DMS53 (cell line): ENCODE results near the gene KRTAP9-7.

Source experiments
- DNase-seq: peaks from one replicate; lab custom pipeline; 2025; lab: John Stamatoyannopoulos, UW

KRTAP9-7 gene

DNA sequence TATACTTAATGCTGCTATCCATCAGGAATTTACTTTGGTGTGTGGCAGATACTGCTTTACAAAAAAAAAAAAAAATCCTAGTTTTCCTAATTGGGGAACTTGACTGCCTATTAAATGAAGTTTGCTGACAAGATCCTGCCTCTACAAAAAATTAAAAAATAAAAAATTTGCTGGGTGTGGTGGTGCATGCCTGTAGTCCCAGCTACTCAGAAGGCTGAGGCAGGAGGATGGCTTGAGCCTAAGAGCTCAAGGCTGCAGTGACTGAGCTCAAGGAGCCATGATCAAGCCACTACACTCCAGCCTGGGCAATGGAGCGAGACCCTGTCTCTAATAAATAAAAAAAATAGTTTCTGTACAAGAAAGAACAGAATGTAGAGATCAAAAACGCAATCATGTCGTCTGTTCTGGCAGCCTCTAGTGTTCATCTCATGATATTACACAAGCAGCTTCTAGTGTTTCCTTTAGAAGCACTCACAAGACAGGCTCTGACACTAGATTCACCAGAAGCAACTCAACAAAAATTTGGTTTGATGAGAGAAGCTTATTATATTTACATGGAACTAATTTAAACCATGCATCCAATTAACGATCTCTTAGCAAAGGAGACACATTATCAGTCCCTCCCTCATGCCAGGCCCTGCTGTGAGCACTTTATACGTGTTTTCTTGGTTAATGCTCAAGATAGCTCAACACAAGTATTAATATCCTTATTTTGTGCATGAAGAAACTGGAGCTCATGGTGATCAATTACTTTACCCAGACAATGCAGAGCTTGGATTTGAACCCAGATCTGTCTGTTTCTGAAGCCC is 46.8 kb downstream of the KRTAP9-7 start:
- peak; percentile 70 for DNase-seq

DNA sequence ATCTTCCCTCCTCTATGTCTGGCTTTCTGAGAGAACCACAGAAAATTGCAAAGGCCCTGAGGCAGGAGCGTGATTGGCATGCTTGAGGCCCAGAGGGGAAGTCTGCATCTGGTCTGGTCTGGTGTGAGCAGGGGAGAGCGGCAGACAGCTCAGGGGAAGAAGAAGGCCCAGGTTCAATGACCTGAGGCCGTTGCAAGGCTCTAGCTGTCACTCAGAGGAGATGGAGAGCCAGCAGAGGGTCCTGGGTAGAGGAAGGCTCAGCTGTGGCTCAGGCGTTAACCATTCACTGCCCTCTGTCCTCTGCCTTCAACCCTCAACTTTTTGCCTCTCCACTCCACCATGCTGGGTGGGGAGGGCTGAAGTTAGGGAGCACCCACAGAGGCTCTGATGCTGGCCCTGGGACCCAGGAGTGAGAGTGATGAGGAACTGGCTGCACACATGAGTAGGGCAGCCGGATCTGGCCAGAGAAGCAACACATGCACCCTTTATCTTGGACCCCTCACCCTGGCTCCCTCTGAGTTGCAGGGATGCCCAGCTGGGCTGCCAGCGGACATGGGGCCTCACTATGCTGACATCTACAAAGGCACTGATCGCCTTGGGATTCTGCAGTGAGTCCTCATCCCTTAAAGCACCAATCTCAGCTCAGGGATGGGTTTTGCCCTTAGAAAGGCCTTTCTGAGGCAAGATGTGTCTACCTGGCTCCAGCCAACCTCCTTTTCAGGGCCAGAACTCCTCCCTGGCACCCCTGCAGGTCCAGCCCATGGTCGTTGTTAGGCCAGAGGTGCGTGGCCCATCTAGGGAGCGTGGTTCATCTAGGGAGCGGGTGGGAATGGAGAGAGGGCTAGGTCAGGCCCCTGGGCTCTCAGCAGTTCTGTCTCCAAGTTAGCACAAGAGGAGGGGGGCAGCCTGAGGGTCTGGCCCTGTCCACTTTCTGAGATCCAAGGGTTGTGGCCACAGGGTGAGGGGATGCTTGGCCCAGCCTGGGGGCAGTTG is 47.7 kb downstream of the KRTAP9-7 start:
- no peak for DNase-seq

DNA sequence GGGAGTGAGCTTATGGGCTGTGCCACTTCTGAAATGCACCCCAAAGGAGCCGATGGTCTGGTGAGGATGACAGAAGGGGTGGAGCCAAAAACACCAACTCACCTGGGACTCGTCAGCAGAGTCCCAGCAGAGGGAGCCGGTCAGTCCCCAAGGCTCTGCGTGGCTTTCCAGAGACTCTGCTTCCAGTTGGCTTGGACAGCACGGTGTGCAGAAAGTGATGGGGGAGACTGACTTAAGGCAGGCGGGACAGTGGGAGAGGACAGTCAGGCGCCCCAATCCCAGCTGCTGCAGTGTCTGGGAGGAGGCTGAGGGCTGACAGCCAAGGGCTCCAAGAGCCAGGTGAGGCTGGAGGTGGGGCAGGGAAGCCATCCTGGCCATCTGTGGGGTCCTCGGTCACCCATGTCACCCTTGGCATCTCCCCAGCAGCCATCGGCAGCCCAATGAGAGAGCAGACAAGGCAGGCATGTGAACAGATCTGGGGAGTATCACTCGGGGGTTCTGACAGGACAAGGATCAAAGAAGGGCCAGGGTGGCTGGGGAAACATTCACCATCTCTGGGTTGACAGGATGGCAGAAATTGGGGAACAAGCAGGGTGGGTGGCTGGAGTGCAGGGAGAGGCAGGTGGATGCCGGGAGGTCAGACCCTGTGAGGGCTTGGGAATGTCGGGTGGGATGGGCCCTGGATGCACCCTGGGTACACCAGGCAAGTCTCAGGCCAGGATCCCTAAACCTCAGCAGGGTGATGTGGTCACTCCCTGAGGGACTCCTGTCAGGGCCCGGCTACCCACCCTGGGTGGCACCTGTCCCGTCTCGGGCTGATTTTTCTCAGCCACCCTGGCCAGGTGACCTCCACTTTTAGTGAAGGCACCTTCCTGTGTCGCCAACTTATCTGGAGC is 48.9 kb downstream of the KRTAP9-7 start:
- peak; percentile 57 for DNase-seq

DNA sequence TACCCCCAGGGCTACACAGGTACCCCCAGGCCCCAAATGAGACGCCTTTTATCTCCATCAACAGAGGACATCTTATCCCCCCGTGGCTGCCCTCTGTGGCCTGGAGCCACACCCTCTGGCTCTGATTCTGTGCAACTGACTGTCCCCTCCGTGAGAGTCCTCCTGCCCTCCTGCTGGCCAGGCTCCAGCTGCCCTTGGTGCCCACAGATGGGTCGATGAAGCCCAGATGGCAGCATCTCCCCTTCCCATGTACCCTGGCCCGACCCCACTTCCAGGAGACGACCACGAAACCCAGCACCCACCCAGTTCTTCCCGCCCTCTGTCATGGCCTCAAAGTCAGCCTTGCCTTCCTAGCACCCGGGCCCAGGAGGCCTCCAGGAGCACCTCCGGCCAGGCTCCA is 49.6 kb downstream of the KRTAP9-7 start:
- no peak for DNase-seq

DNA sequence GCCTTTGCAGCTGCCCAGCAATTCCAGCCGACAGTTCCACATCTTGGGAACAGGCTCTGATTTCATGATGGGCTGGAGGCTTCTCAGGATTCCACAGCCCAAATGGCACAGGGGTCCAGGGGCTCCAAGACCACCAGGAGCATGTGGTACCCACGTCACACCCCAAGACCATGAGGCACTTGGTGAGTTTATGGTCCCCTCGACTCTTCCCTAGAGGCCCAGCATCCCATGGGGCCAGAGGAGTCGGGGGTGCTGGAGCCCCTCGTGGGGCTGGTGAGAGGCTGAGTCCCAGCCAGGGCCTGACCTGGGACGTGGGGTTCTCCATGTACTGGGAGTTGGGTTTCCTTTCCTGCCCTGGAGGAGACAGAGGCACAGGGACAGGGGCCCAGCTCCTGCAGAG is 50.1 kb downstream of the KRTAP9-7 start:
- no peak for DNase-seq
